ENCODE measurements around the gene SNTN.

DNA sequence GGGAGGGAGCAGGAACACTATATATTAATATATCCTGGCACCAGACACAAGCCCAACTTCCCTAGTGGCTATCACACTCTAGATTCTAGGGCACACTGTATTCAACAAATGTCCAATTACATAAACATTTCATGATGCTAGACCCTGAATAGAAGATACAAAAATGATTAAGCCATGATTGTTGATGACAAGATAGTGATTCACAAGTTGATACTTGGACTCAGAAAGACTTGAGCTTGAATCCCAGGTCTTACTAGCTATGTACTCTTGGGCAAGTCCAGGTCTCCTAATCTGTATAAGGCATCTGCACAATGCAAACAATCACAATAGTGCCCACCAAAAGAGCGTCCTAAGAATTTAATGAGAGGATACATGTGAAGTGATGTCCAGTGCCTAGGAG is 10.0 kb upstream of the SNTN start:
- TF ChIP-seq KLF16 (CRISPR knock-in tag; IDR thresholded peaks at IDR 0.05) (no peak), RBAK (CRISPR knock-in tag; IDR thresholded peaks at IDR 0.05) (no peak), SP4 (CRISPR knock-in tag; IDR thresholded peaks at IDR 0.05) (no peak), EZH2 (conservative IDR thresholded peaks at IDR 0.05; ENCODE audit: low read depth, low read length) (no peak)

Data from HepG2 (cell line).